Parathyroid adenoma (tissue), 2 donors: ENCODE results near the gene RAD1.

Experiments
- H2AFZ ChIP-seq: fragments of 300-600 bp; sonication (generic); one replicate; pipeline ENCODE4 v1.7.0; 2017; ENCODE audit warnings: antibody characterized with exemption, mild to moderate bottlenecking
- H3K27ac ChIP-seq: fragments of 300-600 bp; sonication (generic); one replicate; pipeline ENCODE4 v1.7.0; 2017
- H3K27me3 ChIP-seq: fragments of 300-600 bp; sonication (generic); one replicate; pipeline ENCODE4 v1.7.0; 2017; ENCODE audit warnings: low read length; ENCODE audit not compliant: control insufficient read depth, insufficient read depth
- H3K36me3 ChIP-seq: fragments of 300-600 bp; sonication (generic); one replicate; pipeline ENCODE4 v1.7.0; 2017; ENCODE audit warnings: low read length; ENCODE audit not compliant: control insufficient read depth, insufficient read depth
- H3K4me1 ChIP-seq: fragments of 300-600 bp; sonication (generic); one replicate; pipeline ENCODE4 v1.7.0; 2017; ENCODE audit warnings: control low read depth
- H3K4me2 ChIP-seq: fragments of 300-600 bp; sonication (generic); one replicate; pipeline ENCODE4 v1.7.0; 2017; ENCODE audit warnings: low read length
- H3K4me3 ChIP-seq: fragments of 300-600 bp; sonication (generic); one replicate; pipeline ENCODE4 v1.7.0; 2017; ENCODE audit warnings: low read depth, low read length
- H3K79me2 ChIP-seq: fragments of 300-600 bp; sonication (generic); one replicate; pipeline ENCODE4 v1.7.0; 2017; ENCODE audit warnings: control low read depth
- H3K9ac ChIP-seq: fragments of 300-600 bp; sonication (generic); one replicate; pipeline ENCODE4 v1.7.0; 2017; ENCODE audit warnings: mild to moderate bottlenecking
- H3K9me3 ChIP-seq: fragments of 300-600 bp; sonication (generic); one replicate; pipeline ENCODE4 v1.7.0; 2017; ENCODE audit warnings: low read length; ENCODE audit not compliant: control insufficient read depth
- TF ChIP-seq, protein P1 (sequence below): fragments of 300-600 bp; sonication (generic); IDR thresholded peaks from one replicate; pipeline ENCODE4 v1.7.0; 2017; ENCODE audit warnings: antibody characterized with exemption, mild to moderate bottlenecking
- donor health status: primary hyperparathyroidism.

Gene RAD1

DNA sequence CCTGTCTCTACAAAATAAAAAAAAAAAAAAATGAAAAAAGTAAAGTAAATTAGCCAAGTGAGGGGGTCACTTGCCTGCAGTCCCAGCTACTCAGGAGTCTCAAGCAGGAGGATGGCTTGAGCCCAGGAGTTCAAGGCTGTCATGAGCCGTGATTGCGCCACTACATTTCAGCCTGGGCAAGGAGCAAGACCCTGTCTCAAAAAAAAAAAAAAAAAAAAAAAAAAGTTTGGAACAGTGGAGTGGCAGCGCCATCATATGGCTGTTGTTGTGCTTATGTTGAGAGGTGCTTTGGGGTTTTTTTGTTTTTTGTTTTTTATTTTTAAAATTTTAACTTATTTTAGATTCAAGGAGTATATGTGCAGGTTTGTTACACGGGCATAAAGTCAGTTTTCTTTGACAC lies 3.8 kb upstream of the RAD1 start:
- no peaks in the 10 kb centered on the region for H3K9me3 ChIP-seq
- H3K36me3 ChIP-seq: no peaks in the 10 kb centered on the region
- H3K4me2 ChIP-seq: no peak overlapping the region
- no peaks in the 10 kb centered on the region for H3K27me3 ChIP-seq
- no peak overlapping the region for H3K27ac ChIP-seq
- TF ChIP-seq, protein P1, sequence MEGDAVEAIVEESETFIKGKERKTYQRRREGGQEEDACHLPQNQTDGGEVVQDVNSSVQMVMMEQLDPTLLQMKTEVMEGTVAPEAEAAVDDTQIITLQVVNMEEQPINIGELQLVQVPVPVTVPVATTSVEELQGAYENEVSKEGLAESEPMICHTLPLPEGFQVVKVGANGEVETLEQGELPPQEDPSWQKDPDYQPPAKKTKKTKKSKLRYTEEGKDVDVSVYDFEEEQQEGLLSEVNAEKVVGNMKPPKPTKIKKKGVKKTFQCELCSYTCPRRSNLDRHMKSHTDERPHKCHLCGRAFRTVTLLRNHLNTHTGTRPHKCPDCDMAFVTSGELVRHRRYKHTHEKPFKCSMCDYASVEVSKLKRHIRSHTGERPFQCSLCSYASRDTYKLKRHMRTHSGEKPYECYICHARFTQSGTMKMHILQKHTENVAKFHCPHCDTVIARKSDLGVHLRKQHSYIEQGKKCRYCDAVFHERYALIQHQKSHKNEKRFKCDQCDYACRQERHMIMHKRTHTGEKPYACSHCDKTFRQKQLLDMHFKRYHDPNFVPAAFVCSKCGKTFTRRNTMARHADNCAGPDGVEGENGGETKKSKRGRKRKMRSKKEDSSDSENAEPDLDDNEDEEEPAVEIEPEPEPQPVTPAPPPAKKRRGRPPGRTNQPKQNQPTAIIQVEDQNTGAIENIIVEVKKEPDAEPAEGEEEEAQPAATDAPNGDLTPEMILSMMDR: no peak
- peaks cover 8% of the 10 kb centered on the region for H3K4me1 ChIP-seq
- no peak overlapping the region for H3K9ac ChIP-seq
- H3K79me2 ChIP-seq: peaks cover 16% of the 10 kb centered on the region
- no peak overlapping the region for H3K4me3 ChIP-seq
- no peak overlapping the region for H2AFZ ChIP-seq

DNA sequence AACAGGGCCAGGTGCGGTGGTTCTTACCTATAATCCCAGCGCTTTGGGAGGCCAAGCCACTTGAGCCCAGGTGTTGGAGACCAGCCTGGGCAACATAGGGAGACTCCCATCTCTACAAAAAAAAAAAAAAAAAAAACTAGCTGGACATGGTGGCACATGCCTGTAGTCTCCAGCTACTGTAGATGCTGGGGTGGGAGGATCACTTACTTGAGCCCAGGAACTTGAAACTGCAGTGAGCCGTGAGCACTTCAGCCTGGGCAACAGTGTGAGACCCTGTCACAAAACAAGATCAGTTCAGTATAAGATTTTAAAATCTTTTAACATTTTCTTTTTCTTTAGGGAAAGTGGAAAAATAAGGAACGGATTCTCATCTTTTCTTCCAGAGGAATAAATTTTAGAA lies 2.7 kb upstream of the RAD1 start:
- H3K9me3 ChIP-seq: no peaks in the 10 kb centered on the region
- H3K4me3 ChIP-seq: no peak overlapping the region
- peaks cover 16% of the 10 kb centered on the region for H3K79me2 ChIP-seq
- no peak overlapping the region for H3K27ac ChIP-seq
- H3K4me2 ChIP-seq: no peak overlapping the region
- TF ChIP-seq, protein P1: no peak
- peaks cover 8% of the 10 kb centered on the region for H3K4me1 ChIP-seq
- H2AFZ ChIP-seq: no peak overlapping the region
- H3K9ac ChIP-seq: no peak overlapping the region
- H3K36me3 ChIP-seq: no peaks in the 10 kb centered on the region
- H3K27me3 ChIP-seq: no peaks in the 10 kb centered on the region

DNA sequence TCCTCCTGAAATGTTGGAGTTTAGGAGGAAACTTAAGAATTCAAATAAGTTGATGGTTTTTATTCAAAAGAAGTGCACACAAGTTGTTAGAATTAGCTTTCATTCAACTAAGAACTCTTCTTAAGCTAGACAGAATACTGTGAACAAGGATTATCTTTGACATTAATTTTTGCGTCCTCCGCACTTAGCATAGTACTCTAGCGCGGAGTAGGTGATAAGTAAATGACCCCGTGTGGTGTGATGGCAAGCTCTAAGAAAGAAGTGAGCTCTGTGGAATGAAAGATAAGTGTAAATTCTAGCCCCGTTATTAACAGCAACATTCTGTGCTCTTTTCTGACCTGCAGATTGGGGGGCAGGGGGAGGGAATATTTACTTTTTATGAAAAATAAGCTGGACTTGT lies 1.2 kb upstream of the RAD1 start:
- peak overlapping the region; percentile 94 for H3K4me3 ChIP-seq
- no peak overlapping the region for H2AFZ ChIP-seq
- peaks cover 16% of the 10 kb centered on the region for H3K79me2 ChIP-seq
- no peaks in the 10 kb centered on the region for H3K9me3 ChIP-seq
- no peak overlapping the region for H3K27ac ChIP-seq
- H3K36me3 ChIP-seq: no peaks in the 10 kb centered on the region
- H3K4me1 ChIP-seq: peaks cover 8% of the 10 kb centered on the region
- no peaks in the 10 kb centered on the region for H3K27me3 ChIP-seq
- H3K4me2 ChIP-seq: peak overlapping the region; percentile 91
- H3K9ac ChIP-seq: no peak overlapping the region
- TF ChIP-seq, protein P1: no peak

DNA sequence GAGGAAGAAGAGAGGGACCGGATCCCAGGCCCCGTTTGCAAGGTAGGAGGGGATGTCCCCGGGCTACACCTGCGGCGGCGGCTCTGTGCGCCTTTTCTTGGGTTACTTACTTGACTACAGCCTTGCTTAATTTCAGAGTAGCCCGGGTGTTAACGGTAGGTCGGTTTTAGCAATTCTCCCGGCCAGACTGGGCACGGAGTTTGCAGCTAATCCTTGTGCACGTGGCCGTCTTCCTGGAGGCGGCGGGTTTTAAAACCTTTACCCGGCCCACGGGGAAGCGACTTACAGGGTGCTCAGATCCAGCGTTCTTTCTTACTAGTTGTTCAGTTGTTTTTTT lies 520 bp upstream of the RAD1 start:
- Histone ChIP-seq H3K4me3 (peak overlapping the region; percentile 94), H3K36me3 (no peaks in the 10 kb centered on the region), H2AFZ (peak overlapping the region; percentile 89), H3K9ac (peak overlapping the region; percentile 49), H3K9me3 (no peaks in the 10 kb centered on the region), H3K27ac (peak overlapping the region; percentile 80), H3K4me2 (peak overlapping the region; percentile 91), H3K27me3 (no peaks in the 10 kb centered on the region), H3K79me2 (peaks cover 16% of the 10 kb centered on the region), H3K4me1 (peaks cover 8% of the 10 kb centered on the region)
- TF ChIP-seq, protein P1: no peak

DNA sequence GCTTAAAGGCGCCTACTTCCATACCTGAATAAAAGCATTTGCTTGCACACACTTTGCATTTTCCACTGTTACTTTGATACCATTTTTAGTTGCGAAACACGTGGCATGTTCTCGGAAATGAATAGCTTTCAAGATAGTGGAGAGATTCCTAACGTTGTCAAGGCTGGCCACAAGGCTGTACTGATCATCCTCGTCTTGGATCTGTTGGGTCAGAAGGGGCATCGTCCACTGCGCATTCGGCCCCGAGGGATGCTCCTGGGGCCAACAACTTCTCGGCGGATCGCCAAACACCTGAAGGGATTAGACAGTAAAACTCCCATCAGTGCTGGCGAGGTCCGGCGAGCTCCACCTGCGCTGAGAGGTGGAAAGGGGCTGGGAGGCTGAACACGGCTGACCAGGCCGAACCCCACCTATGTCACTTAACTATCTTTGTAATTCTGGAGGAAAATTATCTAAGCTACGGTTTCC lies 599 bp downstream of the RAD1 start:
- H3K4me1 ChIP-seq: peaks cover 8% of the 10 kb centered on the region
- TF ChIP-seq, protein P1: no peak

More for the DNA sequence above, 599 bp downstream of the RAD1 start:
- Histone ChIP-seq H3K9ac (peak overlapping the region; percentile 49), H3K4me2 (peak overlapping the region; percentile 91), H2AFZ (peak overlapping the region; percentile 89), H3K4me3 (peak overlapping the region; percentile 94), H3K36me3 (no peaks in the 10 kb centered on the region), H3K79me2 (peaks cover 14% of the 10 kb centered on the region), H3K27ac (peak overlapping the region; percentile 80), H3K9me3 (no peaks in the 10 kb centered on the region), H3K27me3 (no peaks in the 10 kb centered on the region)
